SU-DHL-6 (cell line): ENCODE data around the gene SLC38A9.

ENCODE experiments used
- EZH2phosphoT487 ChIP-seq: fragments of 200-600 bp; sonication (generic), shearing (Covaris generic); conservative IDR thresholded peaks from 2 replicates; pipeline ENCODE4 v1.6.1; 2018; ENCODE audit warnings: mild to moderate bottlenecking, antibody characterized with exemption, low read length, moderate library complexity, mixed read lengths
- TF ChIP-seq, protein P1 (sequence below): fragments of 200-600 bp; sonication (generic); IDR thresholded peaks from one replicate; pipeline ENCODE4 v1.5.1; 2017; ENCODE audit warnings: antibody characterized with exemption, mild to moderate bottlenecking, low read length, moderate library complexity; ENCODE audit not compliant: insufficient read depth, poor library complexity, severe bottlenecking

- TF ChIP-seq, protein P1, sequence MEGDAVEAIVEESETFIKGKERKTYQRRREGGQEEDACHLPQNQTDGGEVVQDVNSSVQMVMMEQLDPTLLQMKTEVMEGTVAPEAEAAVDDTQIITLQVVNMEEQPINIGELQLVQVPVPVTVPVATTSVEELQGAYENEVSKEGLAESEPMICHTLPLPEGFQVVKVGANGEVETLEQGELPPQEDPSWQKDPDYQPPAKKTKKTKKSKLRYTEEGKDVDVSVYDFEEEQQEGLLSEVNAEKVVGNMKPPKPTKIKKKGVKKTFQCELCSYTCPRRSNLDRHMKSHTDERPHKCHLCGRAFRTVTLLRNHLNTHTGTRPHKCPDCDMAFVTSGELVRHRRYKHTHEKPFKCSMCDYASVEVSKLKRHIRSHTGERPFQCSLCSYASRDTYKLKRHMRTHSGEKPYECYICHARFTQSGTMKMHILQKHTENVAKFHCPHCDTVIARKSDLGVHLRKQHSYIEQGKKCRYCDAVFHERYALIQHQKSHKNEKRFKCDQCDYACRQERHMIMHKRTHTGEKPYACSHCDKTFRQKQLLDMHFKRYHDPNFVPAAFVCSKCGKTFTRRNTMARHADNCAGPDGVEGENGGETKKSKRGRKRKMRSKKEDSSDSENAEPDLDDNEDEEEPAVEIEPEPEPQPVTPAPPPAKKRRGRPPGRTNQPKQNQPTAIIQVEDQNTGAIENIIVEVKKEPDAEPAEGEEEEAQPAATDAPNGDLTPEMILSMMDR: no peak
- TF ChIP-seq EZH2phosphoT487: no peak
Observed at GRCh38 chr5:55636177-55636576, 75.9 kb downstream of the SLC38A9 start.
